ENCODE results near the gene PGAP3.

DNA sequence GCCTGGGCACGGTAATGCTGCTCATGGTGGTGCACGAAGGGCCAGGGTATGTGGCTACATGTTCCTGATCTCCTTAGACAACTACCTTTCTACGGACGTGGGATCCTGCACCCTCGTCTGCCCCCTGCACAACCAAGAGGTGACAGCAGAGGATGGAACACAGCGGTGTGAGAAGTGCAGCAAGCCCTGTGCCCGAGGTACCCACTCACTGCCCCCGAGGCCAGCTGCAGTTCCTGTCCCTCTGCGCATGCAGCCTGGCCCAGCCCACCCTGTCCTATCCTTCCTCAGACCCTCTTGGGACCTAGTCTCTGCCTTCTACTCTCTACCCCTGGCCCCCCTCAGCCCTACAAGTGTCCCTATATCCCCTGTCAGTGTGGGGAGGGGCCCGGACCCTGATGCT is 24.0 kb upstream of the PGAP3 start:
- TF ChIP-seq, protein P1, sequence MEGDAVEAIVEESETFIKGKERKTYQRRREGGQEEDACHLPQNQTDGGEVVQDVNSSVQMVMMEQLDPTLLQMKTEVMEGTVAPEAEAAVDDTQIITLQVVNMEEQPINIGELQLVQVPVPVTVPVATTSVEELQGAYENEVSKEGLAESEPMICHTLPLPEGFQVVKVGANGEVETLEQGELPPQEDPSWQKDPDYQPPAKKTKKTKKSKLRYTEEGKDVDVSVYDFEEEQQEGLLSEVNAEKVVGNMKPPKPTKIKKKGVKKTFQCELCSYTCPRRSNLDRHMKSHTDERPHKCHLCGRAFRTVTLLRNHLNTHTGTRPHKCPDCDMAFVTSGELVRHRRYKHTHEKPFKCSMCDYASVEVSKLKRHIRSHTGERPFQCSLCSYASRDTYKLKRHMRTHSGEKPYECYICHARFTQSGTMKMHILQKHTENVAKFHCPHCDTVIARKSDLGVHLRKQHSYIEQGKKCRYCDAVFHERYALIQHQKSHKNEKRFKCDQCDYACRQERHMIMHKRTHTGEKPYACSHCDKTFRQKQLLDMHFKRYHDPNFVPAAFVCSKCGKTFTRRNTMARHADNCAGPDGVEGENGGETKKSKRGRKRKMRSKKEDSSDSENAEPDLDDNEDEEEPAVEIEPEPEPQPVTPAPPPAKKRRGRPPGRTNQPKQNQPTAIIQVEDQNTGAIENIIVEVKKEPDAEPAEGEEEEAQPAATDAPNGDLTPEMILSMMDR (conservative IDR thresholded peaks at IDR 0.05; ENCODE audit: low read depth, low read length) = no peak
- TF ChIP-seq POLR2A (IDR thresholded peaks at IDR 0.05; ENCODE audit: low read depth, low read length) = no peak
- TF ChIP-seq MXI1 (IDR thresholded peaks at IDR 0.05; ENCODE audit: borderline replicate concordance, low read depth, low read length) = no peak
- TF ChIP-seq BHLHE40 (IDR thresholded peaks at IDR 0.05; ENCODE audit: low read depth, low read length) = no peak
- TF ChIP-seq RCOR1 (IDR thresholded peaks at IDR 0.05; ENCODE audit: insufficient replicate concordance, low read length) = no peak
- TF ChIP-seq RAD21 (IDR thresholded peaks at IDR 0.05; ENCODE audit: low read length) = no peak
- no peak for TF ChIP-seq CEBPB (IDR thresholded peaks at IDR 0.05; ENCODE audit: low read depth, low read length)
- TF ChIP-seq FOS (IDR thresholded peaks at IDR 0.05; ENCODE audit: low read depth, low read length) = no peak
- no peak for TF ChIP-seq SMC3 (IDR thresholded peaks at IDR 0.05; ENCODE audit: low read depth, low read length)
- TF ChIP-seq RFX5 (IDR thresholded peaks at IDR 0.05; ENCODE audit: low read depth, low read length) = no peak
- TF ChIP-seq MAZ (IDR thresholded peaks at IDR 0.05; ENCODE audit: borderline replicate concordance, low read depth, low read length) = no peak
- TF ChIP-seq, protein P2, sequence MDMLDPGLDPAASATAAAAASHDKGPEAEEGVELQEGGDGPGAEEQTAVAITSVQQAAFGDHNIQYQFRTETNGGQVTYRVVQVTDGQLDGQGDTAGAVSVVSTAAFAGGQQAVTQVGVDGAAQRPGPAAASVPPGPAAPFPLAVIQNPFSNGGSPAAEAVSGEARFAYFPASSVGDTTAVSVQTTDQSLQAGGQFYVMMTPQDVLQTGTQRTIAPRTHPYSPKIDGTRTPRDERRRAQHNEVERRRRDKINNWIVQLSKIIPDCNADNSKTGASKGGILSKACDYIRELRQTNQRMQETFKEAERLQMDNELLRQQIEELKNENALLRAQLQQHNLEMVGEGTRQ (IDR thresholded peaks at IDR 0.05; ENCODE audit: low read depth, low read length) = no peak

Measured in IMR-90 (cell line).